IMR-90 (cell line): ENCODE data around the gene STKLD1. TPM values are rescaled to one million over a fixed set of nuclear protein-coding genes. Genes with fewer than 3 reads are reported as not detected.

ENCODE experiments used
- ATAC-seq: fragments of 200-7000 bp; cut with Tn5 transposase; 2 replicates; pipeline ENCODE4 v1.9.1; 2020; ENCODE audit warnings: low read depth, mild to moderate bottlenecking, moderate library complexity
- BruUV-seq: library from RNA; stranded (reverse); fragments of 400-500 nt; replicated peaks from 2 replicates; lab custom pipeline; 2021; lab: Mats Ljungman, UMichigan
- CTCF ChIA-PET: fragments of 300-600 bp; formaldehyde crosslinking; extraction: SDS; loops from one replicate; lab custom pipeline; 2021; ENCODE audit warnings: antibody characterized with exemption; lab: Yijun Ruan, JAX
- POLR2A ChIA-PET: fragments of 300-600 bp; sonication (Branson Sonifier 250); formaldehyde crosslinking; loops from one replicate; lab custom pipeline; 2022; ENCODE audit warnings: antibody characterized with exemption; ENCODE audit not compliant: unreplicated experiment; lab: Charles Lee
- DNase-seq: peaks from one replicate; pipeline ENCODE4 v3.0.0; 2013
- H2AFZ ChIP-seq: replicated peaks from 2 replicates; pipeline ENCODE3; 2013; ENCODE audit warnings: low read length, mild to moderate bottlenecking; ENCODE audit not compliant: poor library complexity
- H2AK5ac ChIP-seq: 2 replicates; pipeline ENCODE4 v1.6.1; 2013; ENCODE audit warnings: low read depth, low read length, inconsistent platforms
- H2AK9ac ChIP-seq: replicated peaks from 2 replicates; pipeline ENCODE3; 2013; ENCODE audit warnings: mild to moderate bottlenecking, low read depth, low read length, moderate library complexity; ENCODE audit not compliant: poor library complexity
- H2BK120ac ChIP-seq: 2 replicates; pipeline ENCODE4 v1.6.1; 2013; ENCODE audit warnings: low read depth, low read length, inconsistent platforms
- H2BK15ac ChIP-seq: 3 replicates; pipeline ENCODE4 v1.6.1; 2013; ENCODE audit warnings: low read depth, low read length, inconsistent platforms
- H2BK20ac ChIP-seq: 2 replicates; pipeline ENCODE4 v1.6.1; 2013; ENCODE audit warnings: low read depth, mild to moderate bottlenecking, inconsistent platforms, low read length, moderate library complexity
- H2BK5ac ChIP-seq: 2 replicates; pipeline ENCODE4 v1.6.1; 2013; ENCODE audit warnings: mild to moderate bottlenecking, low read depth, low read length, inconsistent platforms; ENCODE audit not compliant: poor library complexity, severe bottlenecking
- H3K14ac ChIP-seq: replicated peaks from 2 replicates; pipeline ENCODE4 v1.6.1; 2013; ENCODE audit warnings: low read depth, low read length, inconsistent platforms
- H3K18ac ChIP-seq: 2 replicates; pipeline ENCODE4 v1.6.1; 2013; ENCODE audit warnings: low read depth, low read length, control low read depth
- H3K23ac ChIP-seq: 2 replicates; pipeline ENCODE4 v1.6.1; 2013; ENCODE audit warnings: low read depth, low read length, inconsistent platforms
- H3K27ac ChIP-seq: 2 replicates; pipeline ENCODE4 v1.5.1; 2013; ENCODE audit warnings: mild to moderate bottlenecking, control low read depth, low read length; ENCODE audit not compliant: insufficient read depth
- H3K27me3 ChIP-seq: 2 replicates; pipeline ENCODE4 v1.6.1; 2013; ENCODE audit warnings: low read length; ENCODE audit not compliant: control insufficient read depth, insufficient read depth
- H3K36me3 ChIP-seq: 2 replicates; pipeline ENCODE4 v1.6.1; 2013; ENCODE audit warnings: low read length, mixed read lengths; ENCODE audit not compliant: control insufficient read depth, insufficient read depth
- H3K4ac ChIP-seq: 2 replicates; pipeline ENCODE4 v1.6.1; 2013; ENCODE audit warnings: low read depth, low read length, inconsistent platforms
- H3K4me1 ChIP-seq: 2 replicates; pipeline ENCODE4 v1.6.1; 2013; ENCODE audit warnings: low read length, mixed read lengths; ENCODE audit not compliant: control insufficient read depth, insufficient read depth
- H3K4me2 ChIP-seq: 2 replicates; pipeline ENCODE4 v1.6.1; 2013; ENCODE audit warnings: low read depth, mild to moderate bottlenecking, control low read depth, low read length, moderate library complexity
- H3K4me3 ChIP-seq: 2 replicates; pipeline ENCODE4 v1.5.1; 2013; ENCODE audit warnings: low read depth, mild to moderate bottlenecking, control low read depth, low read length, moderate library complexity; ENCODE audit not compliant: insufficient read depth
- H3K56ac ChIP-seq: 2 replicates; pipeline ENCODE4 v1.6.1; 2013; ENCODE audit warnings: low read length, inconsistent platforms; ENCODE audit not compliant: insufficient read depth; ENCODE audit errors: extremely low read depth
- H3K79me1 ChIP-seq, 2 experiments: 2 replicates each; pipeline ENCODE4 v1.6.1; 2013; ENCODE audit warnings: low read length in 2 of 2, inconsistent platforms in 1 of 2, low read depth in 1 of 2
- H3K9ac ChIP-seq: 2 replicates; pipeline ENCODE4 v1.6.1; 2013; ENCODE audit warnings: low read depth, low read length, control low read depth
- H3K9me1 ChIP-seq: 2 replicates; pipeline ENCODE4 v1.6.1; 2013; ENCODE audit warnings: low read length, inconsistent platforms; ENCODE audit not compliant: insufficient read depth
- H3K9me3 ChIP-seq: 2 replicates; pipeline ENCODE4 v1.6.1; 2013; ENCODE audit warnings: low read length; ENCODE audit not compliant: control insufficient read depth, insufficient read depth
- H4K20me1 ChIP-seq: 2 replicates; pipeline ENCODE4 v1.6.1; 2013; ENCODE audit warnings: low read length, inconsistent platforms; ENCODE audit not compliant: insufficient read depth
- H4K5ac ChIP-seq: 2 replicates; pipeline ENCODE4 v1.6.1; 2013; ENCODE audit warnings: mild to moderate bottlenecking, low read depth, low read length, control low read depth
- H4K8ac ChIP-seq, 2 experiments: 2 replicates each; pipeline ENCODE4 v1.6.1; 2013; ENCODE audit warnings: low read depth in 2 of 2, low read length in 2 of 2, control low read depth in 1 of 2, inconsistent platforms in 1 of 2
- H4K91ac ChIP-seq: 2 replicates; pipeline ENCODE4 v1.6.1; 2013; ENCODE audit warnings: low read depth, low read length, inconsistent platforms; ENCODE audit not compliant: insufficient read depth
- BHLHE40 ChIP-seq: fragments of 150-350 bp; IDR thresholded peaks from 2 replicates; pipeline ENCODE4 v1.6.1; 2016; ENCODE audit warnings: mild to moderate bottlenecking, low read depth, low read length
- CEBPB ChIP-seq: IDR thresholded peaks from 2 replicates; pipeline ENCODE4 v1.6.1; 2012; ENCODE audit warnings: low read depth, low read length, improper control_type of control experiment
- CHD1 ChIP-seq: IDR thresholded peaks from 2 replicates; pipeline ENCODE4 v1.6.1; 2012; ENCODE audit warnings: low read depth, low read length, improper control_type of control experiment
- CTCF ChIP-seq: conservative IDR thresholded peaks from 2 replicates; pipeline ENCODE4 v1.5.1; 2012; ENCODE audit warnings: mild to moderate bottlenecking, low read depth, low read length, improper control_type of control experiment
- ELK1 ChIP-seq: fragments of 150-350 bp; IDR thresholded peaks from 2 replicates; pipeline ENCODE4 v1.6.1; 2016; ENCODE audit warnings: low read depth, mild to moderate bottlenecking, low read length, moderate library complexity, borderline replicate concordance
- FOS ChIP-seq: fragments of 150-350 bp; IDR thresholded peaks from 2 replicates; pipeline ENCODE4 v1.6.1; 2016; ENCODE audit warnings: low read depth, low read length
- MAFK ChIP-seq: IDR thresholded peaks from 2 replicates; pipeline ENCODE4 v1.6.1; 2012; ENCODE audit warnings: low read depth, low read length, improper control_type of control experiment
- MAZ ChIP-seq: IDR thresholded peaks from 2 replicates; pipeline ENCODE4 v1.6.1; 2012; ENCODE audit warnings: low read depth, mild to moderate bottlenecking, low read length, improper control_type of control experiment, moderate library complexity, borderline replicate concordance
- MXI1 ChIP-seq: IDR thresholded peaks from 2 replicates; pipeline ENCODE4 v1.6.1; 2012; ENCODE audit warnings: low read depth, mild to moderate bottlenecking, low read length, moderate library complexity, borderline replicate concordance
- NFE2L2 ChIP-seq: fragments of 150-350 bp; IDR thresholded peaks from 2 replicates; pipeline ENCODE4 v1.6.1; 2016; ENCODE audit warnings: low read depth, mild to moderate bottlenecking, low read length
- POLR2A ChIP-seq: IDR thresholded peaks from 2 replicates; pipeline ENCODE4 v1.6.1; 2012; ENCODE audit warnings: mild to moderate bottlenecking, low read depth, low read length
- RFX5 ChIP-seq: IDR thresholded peaks from 2 replicates; pipeline ENCODE4 v1.8.0; 2012; ENCODE audit warnings: low read depth, mild to moderate bottlenecking, low read length, moderate library complexity
- SMC3 ChIP-seq: fragments of 150-350 bp; IDR thresholded peaks from 2 replicates; pipeline ENCODE4 v1.6.1; 2016; ENCODE audit warnings: low read depth, mild to moderate bottlenecking, antibody characterized with exemption, low read length, moderate library complexity
- USF2 ChIP-seq: fragments of 150-350 bp; IDR thresholded peaks from 2 replicates; pipeline ENCODE4 v1.6.1; 2017; ENCODE audit warnings: mild to moderate bottlenecking, antibody characterized with exemption, low read length, low read depth
- WGBS, 2 experiments: methylation state at CpG; one replicate each; pipeline versions ENCODE4 v1.1.5 to v1.1.7; 2013; ENCODE audit warnings: missing lambda C conversion rate in 2 of 2; ENCODE audit not compliant: insufficient read length in 1 of 2; ENCODE audit errors: extremely low coverage in 2 of 2; 5-methylcytosine and 5-hydroxymethylcytosine counted together
- dilution Hi-C: fragments of 300-500 bp; cut with HindIII; formaldehyde crosslinking; loops from one replicate; pipeline ENCODE4 v1.14.3; 2018; ENCODE audit warnings: low sequenced_read_pairs; ENCODE audit not compliant: unreplicated experiment
- in situ Hi-C: fragments of 300-500 bp; cut with MboI; formaldehyde crosslinking; loops from 3 replicates; pipeline ENCODE4 v1.14.3; 2019; ENCODE audit warnings: low sequenced_read_pairs, inconsistent platforms, mixed read lengths
- intact Hi-C: fragments of 100-400 bp; cut with micrococcal nuclease; formaldehyde crosslinking; loops from 2 replicates; pipeline ENCODE4 v1.10.0; 2022
- polyA plus RNA-seq, 3 experiments: library from polyadenylated mRNA; depleted of rRNA; stranded (reverse); fragments of >200 nt; gene quantifications; 2 replicates each; pipeline ENCODE4 v1.2.3, GENCODE V29; 2012; ENCODE audit warnings: low replicate concordance in 1 of 3
- total RNA-seq: library from RNA; depleted of rRNA; stranded (reverse); fragments of >200 nt; gene quantifications from 2 replicates; pipeline ENCODE4 v1.2.3, GENCODE V29; 2012

The STKLD1 gene
- total and polyA plus RNA-seq, 2 of the 4 experiments (the other 2 are of a cell fraction) = 0.54 to 0.65 TPM

- Histone ChIP-seq H3K4me3 (no peak overlapping the region), H3K9me3 (no peaks in the 10 kb centered on the region), H2AK5ac (no peak overlapping the region), H4K5ac (no peak overlapping the region), H3K18ac (no peak overlapping the region), H4K20me1 (peaks cover 67% of the 10 kb centered on the region), H3K36me3 (peaks cover 53% of the 10 kb centered on the region), H4K91ac (no peak overlapping the region), H3K4ac (no peak overlapping the region), H2AFZ (no peak overlapping the region), H2AK9ac (no peak overlapping the region), H3K9ac (no peak overlapping the region), H3K79me1 (peaks cover 41 to 87% of the 10 kb centered on the region in 2 experiments), H3K14ac (no peak overlapping the region), H2BK15ac (no peak overlapping the region), H4K8ac (no peak overlapping the region), H2BK120ac (no peak overlapping the region), H3K27ac (no peak overlapping the region), H3K23ac (no peak overlapping the region; the same call in 1 of the 2 replicates), H3K4me2 (no peak overlapping the region), H3K9me1 (no peaks in the 10 kb centered on the region; the same call in none of the 2 replicates), H2BK20ac (no peak overlapping the region), H2BK5ac (no peak overlapping the region), H3K27me3 (no peaks in the 10 kb centered on the region), H3K56ac (no peak overlapping the region), H3K4me1 (peaks cover 10% of the 10 kb centered on the region; the same call in 1 of the 2 replicates)
- BruUV-seq = no TSS peak
- WGBS, 2 experiments = 85% methylated on average over 4 of the region's 21 CpGs; no CpG with 5 or more reads in 1 of the 2 experiments
- ATAC-seq (no peak), DNase-seq (no peak)
- dilution Hi-C loops (no loop called here), intact Hi-C loops (no loop called here), in situ Hi-C loops (no loop called here)
- ChIA-PET CTCF (no interaction called here), POLR2A (no interaction called here)
- no peak for TF ChIP-seq FOS
- TF ChIP-seq ELK1 = no peak
- no peak for TF ChIP-seq POLR2A
- TF ChIP-seq MXI1 = no peak
- TF ChIP-seq CHD1 = no peak
- no peak for TF ChIP-seq SMC3
- no peak for TF ChIP-seq CTCF
- TF ChIP-seq USF2 = no peak
- TF ChIP-seq BHLHE40 = no peak
- TF ChIP-seq CEBPB = no peak
- no peak for TF ChIP-seq NFE2L2
- TF ChIP-seq MAFK = no peak
- no peak for TF ChIP-seq RFX5
- TF ChIP-seq MAZ = no peak
Measured at GRCh38 chr9:133360400-133361393, 15.5 kb upstream of the STKLD1 start.
